Liver (tissue), 9 donors: ENCODE data around the gene TRMT61A. TPM values are rescaled to one million over a fixed set of nuclear protein-coding genes. Genes with fewer than 3 reads are reported as not detected.

ENCODE experiments used
- DNase-seq: peaks from one replicate; pipeline ENCODE4 v3.0.0-alpha.2; 2017; ENCODE audit warnings: low spot score
- H3K27ac ChIP-seq, 2 donors: one replicate each; pipeline ENCODE4 v1.7.0; 2013; ENCODE audit warnings: inconsistent platforms in 2 of 2, low read length in 2 of 2, control low read depth in 1 of 2, low read depth in 1 of 2, mild to moderate bottlenecking in 1 of 2
- H3K27me3 ChIP-seq, 4 donors: one replicate each; pipeline versions ENCODE4 v1.6.1 to v1.7.0; 2013; ENCODE audit warnings: low read length in 3 of 4, inconsistent platforms in 1 of 4, mild to moderate bottlenecking in 1 of 4, moderate library complexity in 1 of 4; ENCODE audit not compliant: control insufficient read depth in 4 of 4, insufficient read depth in 4 of 4
- H3K36me3 ChIP-seq, 4 donors: one replicate each; pipeline versions ENCODE4 v1.6.1 to v1.7.0; 2013; ENCODE audit warnings: low read length in 3 of 4, mild to moderate bottlenecking in 3 of 4, low read depth in 1 of 4, moderate library complexity in 1 of 4; ENCODE audit not compliant: control insufficient read depth in 4 of 4, insufficient read depth in 3 of 4
- H3K4me1 ChIP-seq, 4 donors: one replicate each; pipeline versions ENCODE4 v1.6.1 to v1.7.0; 2013; ENCODE audit warnings: low read length in 3 of 4, mild to moderate bottlenecking in 3 of 4, moderate library complexity in 1 of 4; ENCODE audit not compliant: control insufficient read depth in 4 of 4, insufficient read depth in 4 of 4
- H3K4me3 ChIP-seq, 3 donors: one replicate each; pipeline versions ENCODE4 v1.6.1 to v1.7.0; 2013; ENCODE audit warnings: low read length in 3 of 3, control low read depth in 1 of 3, low read depth in 1 of 3, mild to moderate bottlenecking in 1 of 3
- H3K9ac ChIP-seq, 2 donors: one replicate each; pipeline ENCODE4 v1.7.0; 2013; ENCODE audit warnings: low read length in 2 of 2, mild to moderate bottlenecking in 2 of 2, moderate library complexity in 2 of 2, control low read depth in 1 of 2, low read depth in 1 of 2
- H3K9me3 ChIP-seq, 4 donors: one replicate each; pipeline versions ENCODE4 v1.6.1 to v1.7.0; 2013; ENCODE audit warnings: low read length in 3 of 4; ENCODE audit not compliant: control insufficient read depth in 4 of 4
- EGR1 ChIP-seq, 2 donors: IDR thresholded peaks; 2 replicates each; pipeline ENCODE4 v1.6.1; 2016 to 2018; ENCODE audit warnings: antibody characterized with exemption in 2 of 2, low read depth in 2 of 2
- FOXA1 ChIP-seq: IDR thresholded peaks from 2 replicates; pipeline ENCODE4 v1.6.1; 2016; ENCODE audit warnings: antibody characterized with exemption
- GABPA ChIP-seq, 2 donors: IDR thresholded peaks in 1 of 2; conservative IDR thresholded peaks in 1 of 2; 2 replicates each; pipeline ENCODE4 v1.6.1; 2016; ENCODE audit warnings: antibody characterized with exemption in 2 of 2, mild to moderate bottlenecking in 1 of 2, moderate library complexity in 1 of 2
- HNF4A ChIP-seq, 2 donors: conservative IDR thresholded peaks; 2 replicates each; pipeline ENCODE4 v1.6.1; 2016; ENCODE audit warnings: antibody characterized with exemption in 2 of 2, mild to moderate bottlenecking in 2 of 2
- HNF4G ChIP-seq: IDR thresholded peaks from 2 replicates; pipeline ENCODE4 v1.6.1; 2016; ENCODE audit warnings: antibody characterized with exemption
- JUND ChIP-seq, 2 donors: IDR thresholded peaks; 2 replicates each; pipeline ENCODE4 v1.6.1; 2016; ENCODE audit warnings: antibody characterized with exemption in 2 of 2
- NR2F2 ChIP-seq: IDR thresholded peaks from 2 replicates; pipeline ENCODE4 v1.6.1; 2016; ENCODE audit warnings: antibody characterized with exemption
- RAD21 ChIP-seq, 2 donors: IDR thresholded peaks; 2 replicates each; pipeline ENCODE4 v1.6.1; 2016; ENCODE audit warnings: antibody characterized with exemption in 2 of 2, mild to moderate bottlenecking in 2 of 2
- RXRA ChIP-seq, 2 donors: IDR thresholded peaks; 2 replicates each; pipeline ENCODE4 v1.6.1; 2017 to 2018; ENCODE audit warnings: antibody characterized with exemption in 2 of 2, mild to moderate bottlenecking in 1 of 2
- SP1 ChIP-seq: IDR thresholded peaks from 2 replicates; pipeline ENCODE4 v1.6.1; 2018; ENCODE audit warnings: antibody characterized with exemption, mild to moderate bottlenecking
- TAF1 ChIP-seq: conservative IDR thresholded peaks from 2 replicates; pipeline ENCODE4 v1.6.1; 2016; ENCODE audit warnings: antibody characterized with exemption, mild to moderate bottlenecking
- YY1 ChIP-seq: IDR thresholded peaks from 2 replicates; pipeline ENCODE4 v1.6.1; 2016; ENCODE audit warnings: antibody characterized with exemption, mild to moderate bottlenecking
- WGBS: extraction: QIAGEN DNeasy Blood & Tissue Kit; methylation state at CpG from one replicate; pipeline ENCODE4 v1.1.7; 2013; 5-methylcytosine and 5-hydroxymethylcytosine counted together
- polyA plus RNA-seq, 2 donors: library from polyadenylated mRNA; stranded (reverse) in 1 of 2; unstranded in 1 of 2; fragments of 200-250 nt in 1 of 2; fragments of >200 nt in 1 of 2; fragmentation: Nextera tagmentation in 1 of 2; extraction: Ambion mirVana in 1 of 2; gene quantifications; one replicate each; pipeline versions ENCODE4 v1.2.1 to v1.2.3, GENCODE V29; 2013 to 2015
- total RNA-seq, 2 donors: library from RNA; depleted of rRNA; stranded (reverse); fragments of >200 nt; gene quantifications; one replicate each; pipeline ENCODE4 v1.2.3, GENCODE V29; 2014
- TF ChIP-seq, protein P1 (sequence below): IDR thresholded peaks from 2 replicates; pipeline ENCODE4 v1.6.1; 2016; ENCODE audit warnings: antibody characterized with exemption
- TF ChIP-seq, protein P2 (sequence below): fragments of 150-350 bp; IDR thresholded peaks from 2 replicates; pipeline ENCODE4 v1.5.1; 2017; ENCODE audit warnings: improper control_type of control experiment, low read depth, low read length; ENCODE audit not compliant: missing input control
- TF ChIP-seq, protein P3 (sequence below): IDR thresholded peaks from 2 replicates; pipeline ENCODE4 v1.6.1; 2016; ENCODE audit warnings: antibody characterized with exemption
- TF ChIP-seq, protein P4 (sequence below): IDR thresholded peaks from 2 replicates; pipeline ENCODE4 v1.6.1; 2016; ENCODE audit warnings: antibody characterized with exemption
- TF ChIP-seq, protein P5 (sequence below): IDR thresholded peaks from 2 replicates; pipeline ENCODE4 v1.6.1; 2016; ENCODE audit warnings: antibody characterized with exemption, mild to moderate bottlenecking
- donor health status: healthy.
- donor health status: healthy.
- donor health status: healthy.
- donor health status: healthy.
- donor health status: healthy.

Gene TRMT61A
- total and polyA plus RNA-seq, 4 donors, result 4.1 to 8.0 (median 6.5) TPM

DNA sequence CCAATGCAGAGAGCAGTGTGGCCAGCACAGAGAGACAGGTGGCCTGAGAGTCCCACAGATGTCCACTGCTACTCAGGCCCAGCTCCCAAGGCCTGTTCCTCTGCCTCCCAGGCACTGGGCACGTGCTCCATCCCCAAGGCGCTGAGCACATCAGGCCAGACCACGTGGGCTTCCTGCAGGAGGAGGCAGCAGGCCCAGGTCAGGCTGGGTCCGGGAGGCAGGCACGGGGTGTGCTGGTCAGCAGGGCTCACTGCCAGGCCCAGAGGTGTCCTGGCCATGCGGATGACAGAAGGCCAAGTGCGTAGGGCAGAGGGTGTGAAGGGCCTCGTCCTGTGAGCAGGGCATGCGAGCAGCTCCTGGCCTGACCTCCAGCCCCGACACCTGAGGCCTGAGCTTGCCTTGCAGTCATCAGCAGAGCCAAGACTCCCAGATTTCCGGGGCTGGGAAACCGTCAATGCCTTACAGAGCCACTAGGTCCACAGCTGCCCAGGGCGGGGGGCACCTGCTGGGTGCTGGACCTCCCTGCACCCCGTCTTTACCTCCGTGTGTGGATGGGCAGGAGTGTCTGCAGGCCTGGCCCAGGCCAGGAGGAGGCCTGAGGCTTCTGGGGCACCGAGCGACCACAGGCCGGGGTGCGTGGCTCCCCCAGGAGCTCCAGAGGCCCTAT is 14.9 kb downstream of the TRMT61A start:
- no peaks in the 10 kb centered on the region for H3K9me3 ChIP-seq
- H3K27ac ChIP-seq, result no peak overlapping the region
- TF ChIP-seq SP1, result no peak
- TF ChIP-seq RXRA (IDR thresholded peaks at IDR 0.05), result no peak
- TF ChIP-seq FOXA1, result no peak
- TF ChIP-seq, protein P1, sequence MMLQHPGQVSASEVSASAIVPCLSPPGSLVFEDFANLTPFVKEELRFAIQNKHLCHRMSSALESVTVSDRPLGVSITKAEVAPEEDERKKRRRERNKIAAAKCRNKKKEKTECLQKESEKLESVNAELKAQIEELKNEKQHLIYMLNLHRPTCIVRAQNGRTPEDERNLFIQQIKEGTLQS, result no peak
- no peak for TF ChIP-seq HNF4G
- no peak for TF ChIP-seq NR2F2
- TF ChIP-seq TAF1, result no peak
- TF ChIP-seq HNF4A (conservative IDR thresholded peaks at IDR 0.05), result no peak
- TF ChIP-seq, protein P2, sequence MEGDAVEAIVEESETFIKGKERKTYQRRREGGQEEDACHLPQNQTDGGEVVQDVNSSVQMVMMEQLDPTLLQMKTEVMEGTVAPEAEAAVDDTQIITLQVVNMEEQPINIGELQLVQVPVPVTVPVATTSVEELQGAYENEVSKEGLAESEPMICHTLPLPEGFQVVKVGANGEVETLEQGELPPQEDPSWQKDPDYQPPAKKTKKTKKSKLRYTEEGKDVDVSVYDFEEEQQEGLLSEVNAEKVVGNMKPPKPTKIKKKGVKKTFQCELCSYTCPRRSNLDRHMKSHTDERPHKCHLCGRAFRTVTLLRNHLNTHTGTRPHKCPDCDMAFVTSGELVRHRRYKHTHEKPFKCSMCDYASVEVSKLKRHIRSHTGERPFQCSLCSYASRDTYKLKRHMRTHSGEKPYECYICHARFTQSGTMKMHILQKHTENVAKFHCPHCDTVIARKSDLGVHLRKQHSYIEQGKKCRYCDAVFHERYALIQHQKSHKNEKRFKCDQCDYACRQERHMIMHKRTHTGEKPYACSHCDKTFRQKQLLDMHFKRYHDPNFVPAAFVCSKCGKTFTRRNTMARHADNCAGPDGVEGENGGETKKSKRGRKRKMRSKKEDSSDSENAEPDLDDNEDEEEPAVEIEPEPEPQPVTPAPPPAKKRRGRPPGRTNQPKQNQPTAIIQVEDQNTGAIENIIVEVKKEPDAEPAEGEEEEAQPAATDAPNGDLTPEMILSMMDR, result no peak
- TF ChIP-seq, protein P3, sequence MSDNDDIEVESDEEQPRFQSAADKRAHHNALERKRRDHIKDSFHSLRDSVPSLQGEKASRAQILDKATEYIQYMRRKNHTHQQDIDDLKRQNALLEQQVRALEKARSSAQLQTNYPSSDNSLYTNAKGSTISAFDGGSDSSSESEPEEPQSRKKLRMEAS, result no peak
- no peak for TF ChIP-seq YY1
- no peak for TF ChIP-seq JUND (IDR thresholded peaks at IDR 0.05)
- no peak for TF ChIP-seq RAD21 (IDR thresholded peaks at IDR 0.05)
- TF ChIP-seq, protein P4, sequence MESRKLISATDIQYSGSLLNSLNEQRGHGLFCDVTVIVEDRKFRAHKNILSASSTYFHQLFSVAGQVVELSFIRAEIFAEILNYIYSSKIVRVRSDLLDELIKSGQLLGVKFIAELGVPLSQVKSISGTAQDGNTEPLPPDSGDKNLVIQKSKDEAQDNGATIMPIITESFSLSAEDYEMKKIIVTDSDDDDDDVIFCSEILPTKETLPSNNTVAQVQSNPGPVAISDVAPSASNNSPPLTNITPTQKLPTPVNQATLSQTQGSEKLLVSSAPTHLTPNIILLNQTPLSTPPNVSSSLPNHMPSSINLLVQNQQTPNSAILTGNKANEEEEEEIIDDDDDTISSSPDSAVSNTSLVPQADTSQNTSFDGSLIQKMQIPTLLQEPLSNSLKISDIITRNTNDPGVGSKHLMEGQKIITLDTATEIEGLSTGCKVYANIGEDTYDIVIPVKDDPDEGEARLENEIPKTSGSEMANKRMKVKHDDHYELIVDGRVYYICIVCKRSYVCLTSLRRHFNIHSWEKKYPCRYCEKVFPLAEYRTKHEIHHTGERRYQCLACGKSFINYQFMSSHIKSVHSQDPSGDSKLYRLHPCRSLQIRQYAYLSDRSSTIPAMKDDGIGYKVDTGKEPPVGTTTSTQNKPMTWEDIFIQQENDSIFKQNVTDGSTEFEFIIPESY, result no peak
- TF ChIP-seq, protein P5, sequence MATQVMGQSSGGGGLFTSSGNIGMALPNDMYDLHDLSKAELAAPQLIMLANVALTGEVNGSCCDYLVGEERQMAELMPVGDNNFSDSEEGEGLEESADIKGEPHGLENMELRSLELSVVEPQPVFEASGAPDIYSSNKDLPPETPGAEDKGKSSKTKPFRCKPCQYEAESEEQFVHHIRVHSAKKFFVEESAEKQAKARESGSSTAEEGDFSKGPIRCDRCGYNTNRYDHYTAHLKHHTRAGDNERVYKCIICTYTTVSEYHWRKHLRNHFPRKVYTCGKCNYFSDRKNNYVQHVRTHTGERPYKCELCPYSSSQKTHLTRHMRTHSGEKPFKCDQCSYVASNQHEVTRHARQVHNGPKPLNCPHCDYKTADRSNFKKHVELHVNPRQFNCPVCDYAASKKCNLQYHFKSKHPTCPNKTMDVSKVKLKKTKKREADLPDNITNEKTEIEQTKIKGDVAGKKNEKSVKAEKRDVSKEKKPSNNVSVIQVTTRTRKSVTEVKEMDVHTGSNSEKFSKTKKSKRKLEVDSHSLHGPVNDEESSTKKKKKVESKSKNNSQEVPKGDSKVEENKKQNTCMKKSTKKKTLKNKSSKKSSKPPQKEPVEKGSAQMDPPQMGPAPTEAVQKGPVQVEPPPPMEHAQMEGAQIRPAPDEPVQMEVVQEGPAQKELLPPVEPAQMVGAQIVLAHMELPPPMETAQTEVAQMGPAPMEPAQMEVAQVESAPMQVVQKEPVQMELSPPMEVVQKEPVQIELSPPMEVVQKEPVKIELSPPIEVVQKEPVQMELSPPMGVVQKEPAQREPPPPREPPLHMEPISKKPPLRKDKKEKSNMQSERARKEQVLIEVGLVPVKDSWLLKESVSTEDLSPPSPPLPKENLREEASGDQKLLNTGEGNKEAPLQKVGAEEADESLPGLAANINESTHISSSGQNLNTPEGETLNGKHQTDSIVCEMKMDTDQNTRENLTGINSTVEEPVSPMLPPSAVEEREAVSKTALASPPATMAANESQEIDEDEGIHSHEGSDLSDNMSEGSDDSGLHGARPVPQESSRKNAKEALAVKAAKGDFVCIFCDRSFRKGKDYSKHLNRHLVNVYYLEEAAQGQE, result no peak
- no peak for TF ChIP-seq EGR1 (IDR thresholded peaks at IDR 0.05; ENCODE audit: low read depth in 2 of 2)
- TF ChIP-seq GABPA (IDR thresholded peaks at IDR 0.05 in 1 of 2, conservative IDR thresholded peaks at IDR 0.05 in 1 of 2), result no peak
- 77% methylated on average over 19 of the region's 19 CpGs for whole genome bisulfite sequencing
- no peaks in the 10 kb centered on the region for H3K36me3 ChIP-seq
- DNase-seq, result no peak
- peaks cover 0 to 6% (median 0%) of the 10 kb centered on the region in 4 donors for H3K4me1 ChIP-seq
- H3K9ac ChIP-seq, result no peak overlapping the region
- no peak overlapping the region for H3K4me3 ChIP-seq
- H3K27me3 ChIP-seq, result no peaks in the 10 kb centered on the region
